ENCODE results near the gene LRRC37A. TPM values are rescaled to one million over a fixed set of nuclear protein-coding genes. Genes with fewer than 3 reads are reported as not detected.

Gene LRRC37A
- total RNA-seq = 0.83 and 2.5 TPM in 2 replicates

GRCh38 chr17:46294831-46295230, at the start of gene LRRC37A:
Gene LRRC37A, plus strand, starts transcription at chr17:46295131. Its CDS starts 3 bp downstream, at chr17:46295134.

GRCh38 chr17:46361755-46362154, 66.8 kb downstream of the LRRC37A start, which contains the start of gene ARL17B:
Gene ARL17B, minus strand, starts transcription at chr17:46361766. Its CDS starts 3,369 bp downstream, at chr17:46358397.

Other genes with a start within 250 kb of the LRRC37A start
- 59.0 and 150 TPM in 2 replicates for gene KANSL1, start 101.7 kb upstream of the LRRC37A start, total RNA-seq
- gene ARL17B, start 66.6 kb downstream of the LRRC37A start, total RNA-seq = 8.0 and 13.9 TPM in 2 replicates
- 7.0 and 12.9 TPM in 2 replicates for gene LRRC37A2, start 217.3 kb downstream of the LRRC37A start, total RNA-seq